ENCODE results near the gene BUD23. TPM values are rescaled to one million over a fixed set of nuclear protein-coding genes. Genes with fewer than 3 reads are reported as not detected.
"Not testable (repeated sequence)": the region's sequence is repeated elsewhere in the genome, so short reads cannot be mapped to it uniquely, and the experiment has no call there.

The BUD23 gene
- total RNA-seq, 2 experiments from 2014 or later: 71.4 to 95.5 TPM

DNA sequence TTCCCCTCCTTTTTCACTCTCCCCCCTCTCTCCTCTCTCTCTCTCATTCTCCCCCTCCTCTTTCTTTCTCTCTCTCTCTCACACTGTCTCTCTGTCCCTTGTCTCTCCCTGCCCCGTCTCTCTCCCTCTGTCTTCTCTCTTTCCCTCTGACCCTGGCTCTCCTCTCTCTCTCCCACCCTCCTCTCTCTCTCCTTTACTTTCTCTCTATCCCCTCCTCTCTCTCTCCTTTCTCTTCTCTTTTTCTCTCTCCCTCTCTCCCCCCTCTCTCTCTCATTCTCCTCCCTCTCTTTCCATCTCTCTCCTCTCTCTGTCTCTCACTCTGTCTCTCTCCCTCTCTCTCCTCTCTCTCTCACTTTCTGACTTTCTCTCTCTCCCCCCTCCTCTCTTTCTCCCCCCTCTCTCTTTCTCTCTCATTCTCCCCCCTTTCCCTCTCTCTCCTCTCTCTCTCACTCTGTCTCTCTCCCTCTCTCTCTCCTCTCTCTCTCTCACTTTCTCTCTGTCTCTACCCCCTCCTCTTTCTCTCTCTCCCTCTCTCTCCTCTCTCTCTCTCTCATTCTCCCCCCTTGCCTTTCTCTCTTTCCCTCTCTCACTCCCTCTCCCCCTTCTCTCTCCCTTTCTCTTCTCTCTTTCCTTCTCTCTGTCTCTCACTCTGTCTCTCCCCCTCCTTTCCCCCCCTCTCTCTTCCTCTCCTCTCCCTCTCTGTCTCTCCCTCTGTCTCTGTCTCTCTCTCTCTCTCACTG lies 34.6 kb upstream of the BUD23 start:
- no peak for ATAC-seq
- Mint-ChIP-seq H3K27me3 (peaks cover 50% of the 10 kb centered on the region), H3K4me1 (peaks cover 7% of the 10 kb centered on the region), H3K9me3 (ENCODE audit: low read depth) (no peaks in the 10 kb centered on the region), H3K27ac (no peak overlapping the region), H3K4me3 (peak overlapping the region; percentile 40), H3K36me3 (ENCODE audit: low read depth) (no peaks in the 10 kb centered on the region)
- ChIA-PET CTCF (no interaction called here), POLR2A (no interaction called here)
- DNase-seq: no peak
- intact Hi-C loops (cut with DNase I, micrococcal nuclease): loop anchor here in 1 of 2 experiments (5.0 kb wide), 1 partner anchor 79 kb away; no protein-coding TSS in a partner anchor

DNA sequence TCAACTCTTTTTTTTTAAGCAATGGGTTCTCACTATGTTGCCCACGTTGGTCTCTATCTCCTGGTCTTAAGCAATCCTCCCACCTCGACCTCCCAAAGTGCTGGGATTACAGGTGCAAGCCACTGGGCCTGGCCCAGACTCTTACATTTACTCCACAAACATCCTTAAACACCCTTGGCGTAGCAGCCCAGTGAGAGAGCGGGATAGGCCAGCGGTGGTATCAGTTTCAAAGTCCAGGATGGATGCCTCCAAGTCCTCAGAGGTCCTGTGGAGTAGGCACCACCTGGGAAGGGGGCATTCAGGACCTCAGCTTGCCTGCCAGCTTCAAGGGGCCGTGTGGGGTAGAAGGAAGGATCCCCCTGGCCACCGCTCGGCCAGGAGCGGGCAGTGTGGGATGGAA lies 33.8 kb upstream of the BUD23 start:
- Mint-ChIP-seq H3K36me3 (ENCODE audit: low read depth) (no peaks in the 10 kb centered on the region), H3K27me3 (peaks cover 50% of the 10 kb centered on the region), H3K4me1 (peaks cover 7% of the 10 kb centered on the region), H3K9me3 (ENCODE audit: low read depth) (no peaks in the 10 kb centered on the region), H3K27ac (no peak overlapping the region), H3K4me3 (no peak overlapping the region)
- intact Hi-C loops (cut with DNase I, micrococcal nuclease): loop anchor here in 1 of 2 experiments (5.0 kb wide), 1 partner anchor 78 kb away; no protein-coding TSS in a partner anchor
- ATAC-seq: no peak
- CTCF ChIA-PET: interaction anchor here (0.5 kb wide), 1 partner anchor 486 kb away, joined by 3 read pairs; no protein-coding TSS in a partner anchor
- POLR2A ChIA-PET: no interaction called here
- no peak for DNase-seq

DNA sequence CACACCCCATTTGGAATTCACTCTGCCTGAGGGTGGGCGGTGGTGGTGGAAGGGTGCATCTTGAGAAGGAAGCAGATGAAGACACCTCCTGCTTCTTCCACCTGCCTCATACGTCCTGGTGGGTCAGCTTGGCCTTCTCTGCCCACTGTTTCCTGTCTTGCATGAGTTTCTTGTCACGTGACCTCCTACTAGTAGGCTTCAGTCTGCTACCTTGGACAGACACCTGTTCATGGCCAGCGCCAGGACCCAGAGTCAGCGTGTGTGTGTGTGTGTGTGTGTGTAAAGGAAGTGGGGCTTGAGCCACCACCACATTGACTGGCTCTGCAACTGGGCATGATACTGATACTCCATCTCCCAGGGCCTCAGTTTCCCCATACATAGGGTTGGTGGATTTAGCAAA lies 32.9 kb upstream of the BUD23 start:
- Mint-ChIP-seq H3K9me3 (ENCODE audit: low read depth) (no peaks in the 10 kb centered on the region), H3K4me1 (peaks cover 7% of the 10 kb centered on the region), H3K36me3 (ENCODE audit: low read depth) (no peaks in the 10 kb centered on the region), H3K4me3 (no peak overlapping the region), H3K27me3 (peaks cover 54% of the 10 kb centered on the region), H3K27ac (no peak overlapping the region)
- POLR2A ChIA-PET: no interaction called here
- ATAC-seq (no peak), DNase-seq (no peak)
- intact Hi-C loops (cut with DNase I, micrococcal nuclease): no loop called here
- CTCF ChIA-PET: no interaction called here

DNA sequence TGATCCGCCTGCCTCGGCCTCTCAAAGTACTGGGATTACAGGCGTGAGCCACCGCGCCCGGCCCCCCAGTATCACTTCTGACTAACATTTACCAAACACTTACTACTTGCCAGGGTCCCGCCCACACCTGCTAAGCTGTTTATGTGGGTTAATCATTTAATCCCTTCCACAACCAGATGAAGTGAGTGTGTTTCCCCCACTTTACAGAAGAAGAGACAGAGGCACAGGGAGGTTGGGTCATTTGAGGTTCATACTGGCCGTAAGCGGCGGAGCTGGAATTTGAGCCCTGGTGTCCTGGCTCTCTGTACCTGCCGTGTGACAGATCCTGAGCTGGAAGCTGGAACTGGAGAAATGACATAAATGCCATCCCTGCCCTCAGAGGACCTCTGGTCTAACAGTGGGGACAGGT lies 30.9 kb upstream of the BUD23 start:
- Mint-ChIP-seq H3K27ac (no peak overlapping the region), H3K9me3 (ENCODE audit: low read depth) (no peaks in the 10 kb centered on the region), H3K4me1 (peaks cover 7% of the 10 kb centered on the region), H3K36me3 (ENCODE audit: low read depth) (no peaks in the 10 kb centered on the region), H3K27me3 (peaks cover 43% of the 10 kb centered on the region), H3K4me3 (no peak overlapping the region)
- ChIA-PET CTCF (interaction anchor here (0.6 to 1.0 kb wide), 3 partner anchors 23 to 222 kb away, joined by 3 read pairs; no protein-coding TSS in a partner anchor), POLR2A (no interaction called here)
- ATAC-seq (no peak), DNase-seq (no peak)
- intact Hi-C loops (cut with DNase I, micrococcal nuclease): no loop called here

DNA sequence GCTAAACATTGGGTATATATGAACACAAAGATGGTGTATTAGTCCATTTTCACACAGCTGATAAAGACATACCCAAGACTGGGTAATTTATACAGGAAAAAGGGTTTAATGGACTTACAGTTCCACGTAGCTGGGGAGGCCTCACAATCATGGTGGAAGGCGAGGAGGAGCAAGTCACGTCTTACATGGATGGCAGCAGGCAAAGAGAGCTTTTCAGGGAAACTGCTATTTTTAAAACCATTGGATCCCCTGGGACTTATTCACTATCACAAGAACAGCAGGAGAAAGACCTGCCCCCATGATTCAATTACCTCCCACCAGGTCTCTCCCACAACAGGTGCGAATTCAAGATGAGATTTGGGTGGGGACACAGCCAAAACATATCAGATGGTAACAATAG lies 28.1 kb upstream of the BUD23 start:
- POLR2A ChIA-PET, H3K27ac Mint-ChIP-seq: not testable (repeated sequence)

DNA sequence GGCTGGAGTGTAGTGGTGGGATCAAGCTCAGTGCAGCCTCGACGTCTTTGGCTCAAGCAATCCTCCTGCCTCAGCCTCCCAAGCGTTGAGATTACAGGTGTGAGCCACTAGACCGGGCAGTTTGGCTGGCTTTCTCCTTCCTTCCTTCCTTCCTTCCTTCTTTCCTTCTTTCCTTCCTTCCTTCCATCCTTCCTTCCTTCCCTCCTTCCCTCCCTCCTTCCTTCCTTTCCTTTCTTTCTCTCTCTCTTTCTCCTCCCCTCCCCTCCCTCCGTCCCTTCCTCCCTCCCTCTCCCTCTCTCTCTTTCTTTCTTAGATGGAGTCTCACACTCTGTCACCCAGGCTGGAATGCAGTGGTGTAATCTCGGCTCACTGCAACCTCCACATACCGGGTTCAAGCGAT lies 23.4 kb upstream of the BUD23 start:
- ATAC-seq (no peak), DNase-seq (no peak)
- H3K4me3 Mint-ChIP-seq: no peak overlapping the region
- no peaks in the 10 kb centered on the region for H3K36me3 Mint-ChIP-seq (ENCODE audit: low read depth)
- POLR2A ChIA-PET: no interaction called here
- H3K27ac Mint-ChIP-seq: no peak overlapping the region
- H3K4me1 Mint-ChIP-seq: no peaks in the 10 kb centered on the region
- intact Hi-C loops (cut with DNase I, micrococcal nuclease): no loop called here
- H3K27me3 Mint-ChIP-seq: peaks cover 28% of the 10 kb centered on the region
- peaks cover 5% of the 10 kb centered on the region for H3K9me3 Mint-ChIP-seq (ENCODE audit: low read depth)
- CTCF ChIA-PET: interaction anchor here (0.6 kb wide), 1 partner anchor 225 kb away, joined by 3 read pairs; no protein-coding TSS in a partner anchor

More for the DNA sequence above, 28.1 kb upstream of the BUD23 start:
- intact Hi-C loops (cut with DNase I, micrococcal nuclease); H3K9me3 Mint-ChIP-seq (ENCODE audit: low read depth); H3K36me3 Mint-ChIP-seq (ENCODE audit: low read depth); H3K4me1 Mint-ChIP-seq; DNase-seq; H3K4me3 Mint-ChIP-seq; ATAC-seq; CTCF ChIA-PET: not testable (repeated sequence)
- peaks cover 31% of the 10 kb centered on the region for H3K27me3 Mint-ChIP-seq

DNA sequence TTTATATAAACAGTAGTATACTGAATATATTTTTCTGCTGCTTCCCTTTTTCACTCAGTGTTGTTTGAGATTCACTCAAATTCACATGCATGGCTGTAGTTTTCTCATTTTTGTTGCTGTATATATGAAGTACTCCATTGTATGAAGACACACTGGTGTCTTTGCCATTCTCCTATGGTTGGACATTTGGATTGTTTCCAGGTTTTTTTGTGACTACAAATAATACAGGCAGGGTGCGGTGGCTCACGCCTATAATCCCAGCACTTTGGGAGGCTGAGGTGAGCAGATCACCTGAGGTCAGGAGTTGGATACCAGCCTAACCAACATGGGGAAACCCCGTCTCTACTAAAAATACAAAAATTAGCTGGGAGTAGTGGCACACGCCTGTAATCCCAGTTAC lies 22.8 kb upstream of the BUD23 start:
- POLR2A ChIA-PET; H3K36me3 Mint-ChIP-seq (ENCODE audit: low read depth); H3K27ac Mint-ChIP-seq; intact Hi-C loops (cut with DNase I, micrococcal nuclease); H3K4me1 Mint-ChIP-seq; H3K4me3 Mint-ChIP-seq; H3K9me3 Mint-ChIP-seq (ENCODE audit: low read depth); ATAC-seq; DNase-seq: not testable (repeated sequence)
- CTCF ChIA-PET: interaction anchor here (1.1 kb wide), 1 partner anchor 54 kb away, joined by 3 read pairs; no protein-coding TSS in a partner anchor
- H3K27me3 Mint-ChIP-seq: peaks cover 27% of the 10 kb centered on the region

DNA sequence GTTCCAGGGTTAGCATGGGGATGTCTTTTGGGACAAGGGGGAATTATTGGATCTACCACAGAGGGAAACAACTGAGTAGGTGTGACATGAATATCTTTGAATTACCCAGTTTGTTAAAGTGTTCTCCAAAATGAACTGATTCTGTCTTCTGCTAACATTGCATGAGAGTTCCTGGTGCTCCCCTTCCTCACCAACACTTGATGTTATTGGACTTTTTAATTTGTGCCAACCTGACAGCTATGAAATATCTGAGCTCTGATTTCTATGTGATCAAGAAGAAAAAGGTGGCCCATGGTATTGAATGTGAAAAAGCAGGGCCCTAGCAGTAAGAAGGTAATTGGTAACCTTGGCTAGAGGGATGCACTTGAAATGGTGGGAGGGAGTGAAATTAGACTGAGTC lies 20.4 kb upstream of the BUD23 start:
- Mint-ChIP-seq H3K36me3 (ENCODE audit: low read depth) (no peaks in the 10 kb centered on the region), H3K9me3 (ENCODE audit: low read depth) (peaks cover 5% of the 10 kb centered on the region), H3K27ac (no peak overlapping the region), H3K27me3 (peaks cover 33% of the 10 kb centered on the region), H3K4me1 (peaks cover 2% of the 10 kb centered on the region), H3K4me3 (no peak overlapping the region)
- ChIA-PET POLR2A (no interaction called here), CTCF (interaction anchor here (0.7 kb wide), 1 partner anchor 62 kb away, joined by 3 read pairs; no protein-coding TSS in a partner anchor)
- DNase-seq: no peak
- ATAC-seq: no peak
- intact Hi-C loops (cut with DNase I, micrococcal nuclease): no loop called here

DNA sequence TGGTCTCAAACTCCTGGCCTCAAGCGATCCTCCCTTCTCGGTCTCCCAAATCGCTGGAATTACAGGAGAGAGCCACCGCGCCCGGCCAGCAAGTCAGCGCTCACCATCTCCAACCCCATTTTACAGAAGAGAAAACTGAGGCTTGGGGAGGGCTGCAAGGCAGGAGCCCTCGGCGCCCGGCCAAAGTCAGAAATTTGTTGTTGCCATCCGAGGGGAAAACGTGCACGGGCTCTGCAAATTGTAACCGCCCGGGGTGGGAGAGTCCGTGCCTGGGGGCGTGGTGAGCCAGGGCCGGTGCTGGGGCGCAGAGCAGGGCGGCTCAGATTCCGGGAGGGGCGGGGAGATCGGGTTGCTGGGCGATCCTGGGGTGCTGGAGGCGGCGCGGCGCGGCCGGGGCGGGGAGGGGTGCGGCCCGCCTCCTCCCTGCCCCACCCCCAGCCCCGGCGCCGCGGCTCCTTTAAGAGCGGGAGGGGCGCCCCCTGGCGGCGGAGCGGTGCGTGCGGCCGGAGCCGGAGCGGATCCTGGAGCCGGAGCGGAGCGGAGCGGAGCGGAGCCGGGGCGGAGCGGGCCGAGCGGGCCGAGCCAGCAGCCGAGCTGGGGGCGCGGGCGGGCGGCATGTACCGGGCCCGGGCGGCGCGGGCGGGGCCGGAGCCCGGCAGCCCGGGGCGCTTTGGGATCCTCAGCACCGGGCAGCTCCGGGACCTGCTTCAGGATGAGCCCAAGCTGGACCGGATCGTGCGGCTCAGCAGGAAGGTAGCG lies 15.9 kb upstream of the BUD23 start, which contains the start of gene VPS37D:
Gene VPS37D, plus strand, starts transcription at position 488 of the 759 bp plus-strand sequence. Its CDS starts 128 bp downstream, at position 616.
- CTCF ChIA-PET: interaction anchor here (0.5 to 3.8 kb wide), 10 partner anchors 11 to 115 kb away, joined by 3 to 19 read pairs (median 4); no protein-coding TSS in a partner anchor
- H3K4me3 Mint-ChIP-seq: peak within 1 kb of the TSS; percentile 57
- no peak within 1 kb of the TSS for H3K27ac Mint-ChIP-seq
- H3K36me3 Mint-ChIP-seq (ENCODE audit: low read depth): no peaks in the 10 kb centered on the region
- POLR2A ChIA-PET: no interaction called here
- H3K4me1 Mint-ChIP-seq: peaks cover 5% of the 10 kb centered on the region
- ATAC-seq (peak; percentile 94), DNase-seq (peak; percentile 96)
- peaks cover 40% of the 10 kb centered on the region for H3K27me3 Mint-ChIP-seq
- peaks cover 5% of the 10 kb centered on the region for H3K9me3 Mint-ChIP-seq (ENCODE audit: low read depth)
- intact Hi-C loops (cut with DNase I, micrococcal nuclease): loop anchor here (1.0 to 5.0 kb wide), 13 partner anchors 16 to 175 kb away; partner anchors contain the start of genes TBL2 (in 2 of the 2), ABHD11 (in 1 of the 2), BAZ1B (in 1 of the 2) and BCL7B (in 1 of the 2)

DNA sequence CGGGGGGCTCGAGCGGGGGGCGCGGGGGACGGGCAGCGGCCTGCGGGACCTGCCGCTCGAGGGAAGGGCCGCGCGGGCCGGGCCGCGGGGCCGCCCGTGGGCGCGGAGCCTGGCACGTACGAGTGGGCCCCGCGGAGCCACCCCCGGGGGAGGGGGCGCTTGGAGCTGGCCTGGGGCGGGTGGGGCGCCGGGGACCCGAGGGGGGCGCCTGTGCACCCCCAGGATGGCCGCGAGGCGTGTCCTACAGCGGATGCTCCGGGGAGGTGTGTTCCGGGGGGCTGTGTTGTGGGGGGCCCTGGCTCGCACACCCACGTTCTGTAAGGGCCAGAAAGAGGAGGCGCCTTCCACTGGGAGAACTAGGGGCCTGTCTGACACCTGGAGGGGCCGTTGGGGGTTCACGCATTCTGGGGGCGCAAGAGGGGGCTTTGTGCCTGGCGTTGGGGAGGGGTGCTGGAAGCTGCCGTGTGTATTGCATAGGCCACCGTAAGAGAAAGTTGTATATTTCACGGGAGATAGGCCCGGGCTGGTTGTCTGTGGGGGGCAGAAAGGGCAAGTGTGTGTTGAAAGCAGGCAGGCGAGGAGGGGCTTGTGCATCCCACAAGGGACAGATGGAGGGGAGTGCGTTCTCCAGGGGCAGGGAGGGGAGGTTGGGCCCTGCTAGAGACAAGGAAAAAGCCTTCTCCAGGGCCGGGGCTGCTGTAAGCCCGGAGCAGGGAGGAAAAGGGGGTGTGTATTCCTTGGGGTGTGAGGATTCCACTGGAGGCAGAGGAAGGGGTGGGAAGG lies 15.1 kb upstream of the BUD23 start:
- POLR2A ChIA-PET: no interaction called here
- DNase-seq (no peak), ATAC-seq (no peak)
- CTCF ChIA-PET: interaction anchor here (0.5 to 3.8 kb wide), 7 partner anchors 12 to 115 kb away, joined by 3 to 19 read pairs (median 3); no protein-coding TSS in a partner anchor
- no peaks in the 10 kb centered on the region for H3K36me3 Mint-ChIP-seq (ENCODE audit: low read depth)
- H3K4me3 Mint-ChIP-seq: peak overlapping the region; percentile 54
- peaks cover 37% of the 10 kb centered on the region for H3K27me3 Mint-ChIP-seq
- intact Hi-C loops (cut with DNase I, micrococcal nuclease): loop anchor here (5.0 kb wide), 3 partner anchors 49 to 174 kb away; partner anchors contain the start of genes METTL27 (in 1 of the 2) and STX1A (in 1 of the 2)
- H3K4me1 Mint-ChIP-seq: peaks cover 5% of the 10 kb centered on the region
- no peak overlapping the region for H3K27ac Mint-ChIP-seq
- peaks cover under 1% of the 10 kb centered on the region for H3K9me3 Mint-ChIP-seq (ENCODE audit: low read depth)

DNA sequence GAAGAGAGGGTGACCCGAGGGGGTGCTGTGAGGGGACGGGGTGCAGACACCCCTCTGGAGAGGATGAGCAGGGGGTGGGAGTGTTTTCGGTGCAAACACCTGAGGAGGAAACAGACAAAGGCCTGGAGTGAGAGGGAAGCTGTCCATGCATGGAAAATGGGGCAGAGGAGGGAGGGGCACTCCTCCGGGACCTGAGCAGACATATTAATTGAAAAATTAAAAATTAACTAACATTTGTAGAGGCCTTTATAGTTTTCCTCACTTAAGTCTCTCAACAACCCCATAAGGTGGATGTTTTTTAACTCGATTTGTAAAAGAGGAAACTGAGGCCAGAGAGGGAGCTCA lies 14.5 kb upstream of the BUD23 start:
- ChIA-PET POLR2A (no interaction called here), CTCF (interaction anchor here (1.0 to 3.8 kb wide), 2 partner anchors 32 to 63 kb away, joined by 3 to 19 read pairs; no protein-coding TSS in a partner anchor)
- ATAC-seq: no peak
- intact Hi-C loops (cut with DNase I, micrococcal nuclease): loop anchor here (5.0 kb wide), 3 partner anchors 48 to 173 kb away; partner anchors contain the start of genes METTL27 (in 1 of the 2) and STX1A (in 1 of the 2)
- Mint-ChIP-seq H3K4me1 (peaks cover 5% of the 10 kb centered on the region), H3K27me3 (peaks cover 35% of the 10 kb centered on the region), H3K9me3 (ENCODE audit: low read depth) (no peaks in the 10 kb centered on the region), H3K27ac (no peak overlapping the region), H3K36me3 (ENCODE audit: low read depth) (no peaks in the 10 kb centered on the region), H3K4me3 (peak overlapping the region; percentile 54)
- no peak for DNase-seq
